Measurements from ENCODE around the gene PLCL2.
"Not testable (repeated sequence)": the region's sequence is repeated elsewhere in the genome, so short reads cannot be mapped to it uniquely, and the experiment has no call there.

Gene PLCL2

DNA sequence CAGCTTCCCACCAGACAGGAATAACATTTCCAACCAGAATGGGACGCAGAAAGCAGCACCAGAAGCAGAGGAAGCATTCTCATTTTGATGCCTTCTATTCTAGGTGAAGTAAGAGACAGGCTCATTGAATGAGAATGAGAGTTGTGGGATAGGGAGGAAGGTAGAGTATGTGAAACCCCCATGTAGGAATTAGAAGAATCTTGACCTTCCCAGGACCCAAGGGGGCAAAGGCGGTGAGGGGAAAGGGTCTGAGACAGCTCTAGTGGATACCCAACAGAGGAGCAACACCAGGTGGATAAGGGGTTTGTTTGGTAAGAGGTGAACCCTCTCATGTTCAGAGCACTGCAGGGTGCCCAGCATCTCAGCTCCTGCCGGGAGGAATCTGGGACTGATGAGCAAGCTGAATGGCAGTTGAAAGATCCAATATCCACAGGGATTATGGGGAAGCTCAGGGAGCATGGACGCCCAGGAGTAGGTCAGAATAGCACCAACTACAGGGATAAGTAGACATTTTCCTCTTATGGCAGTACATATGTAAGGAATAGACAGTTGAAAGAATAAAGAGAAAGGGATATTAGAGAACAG lies 77.0 kb downstream of the PLCL2 start:
- DNase-seq (ENCODE audit: low read depth): no peak

DNA sequence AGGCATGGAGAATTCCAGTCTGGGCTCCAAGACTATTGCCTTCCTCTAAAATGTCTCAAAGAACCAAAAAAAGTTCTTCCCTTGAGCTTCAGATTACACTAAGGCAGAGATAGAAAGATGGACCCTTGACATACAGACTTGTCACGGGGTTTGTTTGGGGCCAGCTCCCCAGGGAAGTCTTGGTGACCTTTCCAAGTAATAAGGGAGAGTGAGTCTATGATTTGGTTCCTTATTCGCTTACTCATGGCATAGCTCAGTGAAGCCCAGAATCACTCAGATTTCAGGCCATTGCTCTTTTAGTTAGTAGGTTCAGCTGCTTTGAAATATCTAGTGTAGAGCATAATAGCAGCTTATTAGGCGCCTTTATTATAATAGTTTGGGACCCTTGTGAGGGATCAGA lies 90.3 kb downstream of the PLCL2 start:
- DNase-seq (ENCODE audit: low read depth): no peak

DNA sequence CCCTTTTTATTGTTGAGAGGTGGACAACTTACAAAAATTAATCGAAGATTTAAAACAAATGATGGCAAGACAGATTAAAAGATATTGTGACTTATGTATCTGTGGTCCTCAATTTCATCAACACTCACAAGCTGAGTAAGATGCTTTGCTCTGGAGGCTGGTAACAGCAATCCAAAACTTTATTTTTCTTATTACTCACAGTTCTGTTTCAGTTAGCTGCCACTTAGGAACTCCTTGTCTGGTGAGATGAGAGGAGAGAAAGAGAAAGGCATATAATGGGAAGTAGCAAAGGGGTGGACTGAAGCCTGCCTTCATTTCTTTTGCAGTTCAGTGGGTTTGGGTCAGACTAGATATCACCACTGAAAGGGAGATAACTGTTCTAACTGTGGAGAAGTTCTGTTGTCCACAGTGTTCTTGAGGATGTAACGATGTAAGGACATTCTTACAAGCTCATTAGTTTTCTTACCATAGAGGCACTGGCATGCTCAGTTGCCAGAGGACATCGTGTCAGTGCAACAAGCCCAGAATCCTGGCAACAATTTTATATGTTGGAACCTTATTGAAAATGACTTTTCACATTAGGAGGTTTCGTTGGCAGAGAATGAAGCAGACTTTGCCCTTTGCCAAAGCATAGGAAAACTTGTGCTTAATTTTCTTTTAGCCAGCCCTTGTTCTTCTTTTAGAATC lies 93.6 kb downstream of the PLCL2 start:
- no peak for DNase-seq (ENCODE audit: low read depth)

DNA sequence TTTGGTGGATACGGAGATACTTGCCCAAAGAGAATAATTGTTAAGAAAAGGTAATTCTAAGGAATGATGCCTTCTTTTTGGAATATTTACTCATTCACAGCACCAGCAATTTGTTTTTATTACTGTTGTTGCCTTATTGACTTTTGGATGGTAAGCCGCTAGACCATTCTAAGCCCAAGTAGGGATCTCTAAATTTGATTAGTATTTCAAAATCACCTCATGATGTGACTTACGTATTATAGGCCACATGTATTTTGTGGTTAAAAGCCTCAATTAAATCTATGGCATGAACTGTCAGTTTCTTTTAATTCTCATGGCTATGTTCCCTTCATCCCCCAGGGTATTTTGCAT lies 94.1 kb downstream of the PLCL2 start:
- DNase-seq (ENCODE audit: low read depth): no peak

DNA sequence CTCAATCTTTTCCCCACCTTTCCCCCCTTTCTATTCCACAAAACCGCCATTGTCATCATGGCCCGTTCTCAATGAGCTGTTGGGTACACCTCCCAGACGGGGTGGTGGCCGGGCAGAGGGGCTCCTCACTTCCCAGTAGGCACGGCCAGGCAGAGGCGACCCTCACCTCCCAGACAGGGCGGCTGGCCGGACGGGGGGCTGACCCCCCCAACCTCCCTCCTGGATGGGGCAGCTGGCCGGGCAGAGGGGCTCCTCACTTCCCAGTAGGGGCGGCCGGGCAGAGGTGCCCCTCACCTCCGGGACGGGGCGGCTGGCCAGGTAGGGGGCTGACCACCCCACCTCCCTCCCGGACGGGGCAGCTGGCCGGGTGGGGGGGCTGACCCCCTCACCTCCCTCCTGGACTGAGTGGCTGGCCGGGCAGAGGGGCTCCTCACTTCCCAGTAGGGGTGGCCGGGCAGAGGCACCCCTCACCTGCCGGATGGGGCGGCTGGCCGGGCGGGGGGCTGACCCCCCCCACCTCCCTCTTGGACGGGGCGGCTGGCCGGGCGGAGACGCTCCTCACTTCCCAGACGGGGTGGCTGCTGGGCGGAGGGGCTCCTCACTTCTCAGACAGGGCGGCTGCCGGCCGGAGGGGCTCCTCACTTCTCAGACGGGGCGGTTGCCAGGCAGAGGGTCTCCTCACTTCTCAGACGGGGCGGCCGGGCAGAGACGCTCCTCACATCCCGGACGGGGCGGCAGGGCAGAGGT lies 95.2 kb downstream of the PLCL2 start:
- not testable (repeated sequence) for DNase-seq (ENCODE audit: low read depth)

DNA sequence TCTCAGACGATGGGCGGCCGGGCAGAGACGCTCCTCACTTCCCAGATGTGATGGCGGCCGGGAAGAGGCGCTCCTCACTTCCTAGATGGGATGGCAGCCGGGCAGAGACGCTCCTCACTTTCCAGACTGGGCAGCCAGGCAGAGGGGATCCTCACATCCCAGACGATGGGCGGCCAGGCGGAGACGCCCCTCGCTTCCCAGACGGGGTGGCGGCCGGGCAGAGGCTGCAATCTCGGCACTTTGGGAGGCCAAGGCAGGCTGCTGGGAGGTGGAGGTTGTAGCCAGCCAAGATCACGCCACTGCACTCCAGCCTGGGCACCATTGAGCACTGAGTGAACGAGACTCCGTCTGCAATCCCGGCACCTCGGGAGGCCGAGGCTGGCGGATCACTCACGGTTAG lies 95.8 kb downstream of the PLCL2 start:
- DNase-seq (ENCODE audit: low read depth): not testable (repeated sequence)

DNA sequence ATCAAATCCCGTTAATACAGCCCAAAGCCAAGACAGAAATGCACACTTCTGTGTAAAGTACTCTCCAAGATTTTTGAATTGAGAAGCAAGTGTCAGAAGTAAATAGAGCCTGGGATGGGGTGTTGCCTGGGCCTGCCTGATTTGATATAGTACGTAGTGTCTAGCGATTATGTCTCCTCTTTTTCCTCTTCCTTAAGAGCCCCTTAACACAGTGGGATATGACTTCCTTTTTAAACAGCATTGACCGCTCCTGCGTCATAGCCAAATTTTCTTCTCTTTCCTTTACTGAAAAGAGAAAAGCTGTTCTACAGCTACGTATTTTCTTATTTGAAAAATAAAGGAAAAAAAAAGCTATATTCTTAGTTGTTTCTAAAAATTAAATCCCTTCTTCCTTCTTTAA lies 97.7 kb downstream of the PLCL2 start:
- DNase-seq (ENCODE audit: low read depth): no peak

DNA sequence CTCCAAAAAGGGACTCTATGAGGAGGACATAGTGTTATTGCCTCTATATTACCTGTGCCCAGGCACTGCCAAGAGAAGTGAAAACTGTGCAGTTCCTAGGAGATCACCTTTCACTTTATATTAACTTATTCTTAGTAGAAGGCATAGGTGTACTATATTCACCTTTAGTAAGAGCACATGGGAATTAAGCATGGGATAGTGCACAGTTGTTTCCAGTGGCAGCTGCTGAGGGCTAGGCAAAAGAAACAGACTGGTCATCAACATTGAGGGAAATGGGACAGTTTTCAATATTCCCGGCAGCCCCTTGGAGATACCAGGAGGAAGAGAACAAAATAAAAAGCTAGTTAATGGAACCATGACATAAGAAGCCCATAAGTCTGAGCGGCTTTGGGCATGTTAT lies 100.9 kb downstream of the PLCL2 start:
- no peak for DNase-seq (ENCODE audit: low read depth)

DNA sequence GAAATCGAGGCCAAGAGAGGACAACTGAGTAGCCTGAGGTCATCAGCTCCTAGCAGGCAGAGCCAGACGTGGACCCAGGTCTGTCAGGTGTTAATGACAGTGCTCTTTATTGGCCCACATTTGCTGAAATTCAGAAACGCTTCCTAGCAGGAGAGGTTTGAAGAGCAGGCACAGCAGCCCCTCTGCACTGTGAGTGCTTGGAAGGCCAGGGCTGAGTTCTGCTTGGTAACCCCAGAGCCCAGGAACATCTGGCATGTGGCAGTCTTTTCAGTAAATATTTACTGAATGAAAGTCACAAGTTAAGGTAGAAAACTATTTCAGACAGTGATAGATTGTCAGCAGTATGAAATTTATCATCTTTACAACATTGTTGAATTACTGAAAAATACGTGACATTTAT lies 102.4 kb downstream of the PLCL2 start:
- DNase-seq (ENCODE audit: low read depth): no peak

DNA sequence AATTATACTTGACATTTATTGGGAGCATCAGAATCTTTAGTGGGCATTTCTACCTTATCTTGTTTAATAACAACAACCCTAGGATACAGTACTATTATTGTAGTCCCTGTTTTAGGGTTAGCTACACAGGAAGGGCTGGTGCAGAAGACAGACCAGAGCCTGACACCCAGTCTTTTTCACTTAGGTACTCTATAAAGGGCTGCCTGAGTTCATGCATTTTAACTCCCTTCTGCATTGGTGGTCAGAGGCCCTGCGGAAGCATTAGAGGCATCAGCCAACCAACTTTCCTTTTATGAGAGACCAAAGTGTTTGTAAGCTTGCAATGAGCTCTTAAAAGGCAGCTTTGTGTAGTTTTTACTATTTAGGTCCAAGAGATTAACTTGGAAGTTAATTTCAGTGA lies 105.4 kb downstream of the PLCL2 start:
- no peak for DNase-seq (ENCODE audit: low read depth)

DNA sequence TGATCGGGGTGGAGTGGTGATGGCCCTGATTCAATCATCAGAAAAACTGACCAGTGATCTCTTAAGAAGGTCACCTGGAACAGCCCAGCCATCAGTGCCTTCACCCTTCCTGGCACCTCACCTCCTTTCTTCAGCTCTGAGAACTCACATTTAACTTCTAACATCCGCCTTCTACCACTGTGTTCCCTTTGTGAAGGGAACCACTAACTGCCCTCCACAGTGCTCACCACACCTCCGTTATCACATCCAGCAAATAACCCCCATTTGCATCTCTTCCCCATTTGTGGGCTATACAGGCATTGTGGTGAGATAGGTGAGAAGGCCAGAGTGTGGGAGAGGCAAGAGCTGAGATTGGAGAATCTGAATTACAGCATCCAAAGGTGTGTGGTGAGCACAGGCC lies 107.4 kb downstream of the PLCL2 start:
- no peak for DNase-seq (ENCODE audit: low read depth)

DNA sequence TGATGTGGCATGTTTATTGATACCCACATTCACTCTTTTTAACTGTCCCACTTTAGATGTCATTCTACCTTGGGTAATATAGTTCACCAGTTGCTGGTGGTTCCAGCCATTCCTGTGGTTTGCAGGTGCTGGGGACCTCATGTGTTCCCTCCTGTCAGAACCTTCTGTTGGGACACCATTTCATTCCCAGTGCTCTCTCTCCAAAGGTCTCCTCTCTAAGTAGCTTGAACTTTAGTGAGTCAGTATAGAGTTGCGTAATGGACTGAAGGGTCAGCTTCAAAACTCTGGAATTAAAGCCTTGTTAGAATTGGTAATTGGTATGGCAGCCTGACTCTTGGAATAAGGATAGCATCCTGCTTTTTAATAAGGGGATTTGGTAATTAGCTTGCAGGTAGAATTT lies 108.5 kb downstream of the PLCL2 start:
- peak; percentile 22 for DNase-seq (ENCODE audit: low read depth)

DNA sequence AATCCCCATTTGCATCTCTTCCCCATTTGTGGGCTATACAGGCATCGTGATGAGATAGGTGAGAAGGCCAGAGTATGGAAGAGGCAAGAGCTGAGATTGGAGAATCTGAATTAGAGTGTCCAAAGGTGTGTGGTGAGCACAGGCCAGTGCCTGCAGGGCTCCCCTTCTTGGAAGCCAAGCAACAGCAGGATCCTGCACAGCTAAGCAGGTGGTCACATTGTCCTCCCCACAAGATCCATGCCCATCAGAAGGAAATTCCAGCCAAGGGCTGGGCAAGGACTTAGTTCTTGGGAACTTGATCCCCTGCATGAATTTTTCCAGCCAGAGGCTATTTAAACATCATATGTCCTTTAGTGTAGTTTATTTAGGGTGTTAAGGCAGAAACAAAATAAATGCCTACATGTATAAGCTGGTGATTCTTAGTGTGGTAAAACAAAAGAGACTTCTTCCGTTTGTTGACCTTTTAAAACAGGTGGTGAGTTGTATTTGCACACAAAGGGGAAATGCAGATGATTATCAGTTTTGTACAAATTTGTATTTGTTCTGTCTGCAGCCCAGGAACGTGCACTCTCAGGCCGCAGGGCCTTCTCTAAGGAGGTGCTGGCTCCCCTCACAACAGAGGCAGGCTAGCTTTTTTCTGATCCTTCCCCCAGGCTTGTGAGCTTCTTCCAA lies 110.2 kb downstream of the PLCL2 start:
- DNase-seq (ENCODE audit: low read depth): no peak

DNA sequence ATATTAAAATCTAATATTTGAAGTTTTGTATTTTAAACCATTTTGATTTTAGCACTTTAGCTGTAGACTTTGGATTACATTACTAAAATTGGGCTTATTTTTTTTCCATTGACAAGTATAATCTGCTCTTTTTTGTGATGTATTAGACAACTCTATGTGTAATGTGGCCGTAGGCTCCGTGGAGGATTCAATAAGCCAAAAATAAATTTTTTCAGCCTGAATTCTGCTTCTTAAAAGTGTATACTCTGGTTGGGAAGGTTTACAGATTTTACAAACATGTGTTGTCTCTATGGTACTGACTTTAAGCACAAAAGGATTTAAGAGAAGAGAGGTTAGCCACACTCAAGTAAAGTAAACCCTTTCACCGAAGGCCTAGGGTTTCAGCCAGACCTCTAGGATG lies 110.8 kb downstream of the PLCL2 start:
- no peak for DNase-seq (ENCODE audit: low read depth)

DNA sequence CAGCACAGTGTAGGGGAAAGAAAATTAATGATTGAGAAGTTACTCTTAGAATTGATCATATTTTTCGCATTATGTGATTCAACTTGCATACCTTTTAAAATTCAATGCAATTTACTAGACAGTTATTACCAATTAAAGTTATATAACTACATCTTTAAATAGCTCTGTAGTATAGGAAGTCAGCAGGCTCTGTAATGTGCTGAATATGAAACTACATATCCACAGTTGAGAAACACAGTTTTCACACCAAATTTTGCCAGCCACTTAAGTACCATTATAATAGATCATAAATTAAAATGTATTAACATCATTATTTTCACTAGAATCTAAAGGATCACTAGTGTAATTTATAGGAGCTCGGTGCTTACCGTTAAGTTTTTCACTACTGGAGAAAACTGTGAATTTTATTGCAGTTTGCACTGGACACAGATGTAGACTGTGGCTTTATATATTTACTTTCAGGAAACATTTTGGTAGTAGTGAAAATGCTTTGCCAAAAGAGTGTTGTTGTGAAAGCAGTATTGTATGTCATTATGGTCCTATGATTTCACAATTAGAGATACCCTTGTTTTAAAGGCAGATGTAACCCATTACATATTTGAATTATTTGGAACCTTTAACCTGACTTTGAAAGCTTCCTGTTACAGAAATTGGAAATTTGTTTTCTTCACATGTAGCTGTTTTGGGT lies 113.6 kb downstream of the PLCL2 start:
- DNase-seq (ENCODE audit: low read depth): no peak

DNA sequence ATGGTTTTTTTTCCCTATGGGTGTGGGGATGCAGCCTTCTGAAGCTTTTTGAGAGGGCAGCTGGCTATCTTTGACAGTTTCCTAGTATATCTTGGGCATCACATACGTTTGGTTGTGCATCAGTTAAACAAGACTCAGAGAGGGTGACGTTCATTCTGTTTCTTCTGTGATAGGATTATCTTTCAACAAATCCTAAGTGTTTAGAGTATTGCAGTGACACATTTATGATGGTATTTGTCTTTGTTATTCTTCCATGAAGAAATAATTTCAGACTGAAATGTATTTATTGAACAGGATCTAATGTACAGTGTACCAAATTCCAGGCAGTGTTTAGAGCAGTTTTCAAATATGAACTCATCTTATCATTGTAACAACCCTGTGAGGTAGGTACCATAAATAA lies 114.4 kb downstream of the PLCL2 start:
- DNase-seq (ENCODE audit: low read depth): no peak

DNA sequence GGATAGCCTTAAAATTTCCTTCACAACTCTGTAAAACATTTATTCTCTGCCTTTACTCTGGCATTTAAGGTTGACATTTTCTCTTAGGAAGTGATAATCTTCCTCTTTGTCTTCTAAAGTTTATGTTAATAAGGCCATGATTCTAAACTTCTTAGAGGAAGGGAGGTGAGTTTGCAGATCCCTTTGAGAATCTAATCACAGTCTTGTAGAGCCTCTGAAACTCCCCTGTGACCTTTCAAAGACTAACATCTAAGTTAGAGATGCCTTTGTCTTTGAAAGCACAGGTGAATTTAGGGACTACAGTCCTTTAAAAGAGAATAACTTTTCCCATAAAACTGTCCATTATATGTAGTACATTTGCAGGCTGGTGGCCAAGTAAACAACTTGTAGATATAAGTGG lies 115.1 kb downstream of the PLCL2 start:
- no peak for DNase-seq (ENCODE audit: low read depth)

DNA sequence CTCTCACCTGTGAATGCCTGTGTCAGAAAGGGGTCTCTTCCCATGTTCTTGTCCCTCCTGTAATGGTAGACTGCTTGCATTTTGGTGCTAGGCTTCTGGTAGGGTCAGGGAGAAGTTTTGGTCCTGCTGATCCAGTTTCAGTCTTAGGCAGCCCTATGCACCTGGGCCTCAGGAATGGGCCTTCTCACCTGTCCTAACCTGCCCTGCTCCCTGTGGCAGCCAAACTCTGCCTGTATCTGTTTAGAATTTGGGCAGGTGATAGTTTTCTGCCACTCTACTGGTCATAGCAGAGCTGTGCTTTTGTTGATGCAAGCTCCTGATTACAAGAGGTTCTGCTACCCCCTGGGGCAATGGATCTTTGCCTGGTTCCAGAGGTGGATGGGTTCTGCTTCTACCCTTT lies 118.7 kb downstream of the PLCL2 start:
- no peak for DNase-seq (ENCODE audit: low read depth)

DNA sequence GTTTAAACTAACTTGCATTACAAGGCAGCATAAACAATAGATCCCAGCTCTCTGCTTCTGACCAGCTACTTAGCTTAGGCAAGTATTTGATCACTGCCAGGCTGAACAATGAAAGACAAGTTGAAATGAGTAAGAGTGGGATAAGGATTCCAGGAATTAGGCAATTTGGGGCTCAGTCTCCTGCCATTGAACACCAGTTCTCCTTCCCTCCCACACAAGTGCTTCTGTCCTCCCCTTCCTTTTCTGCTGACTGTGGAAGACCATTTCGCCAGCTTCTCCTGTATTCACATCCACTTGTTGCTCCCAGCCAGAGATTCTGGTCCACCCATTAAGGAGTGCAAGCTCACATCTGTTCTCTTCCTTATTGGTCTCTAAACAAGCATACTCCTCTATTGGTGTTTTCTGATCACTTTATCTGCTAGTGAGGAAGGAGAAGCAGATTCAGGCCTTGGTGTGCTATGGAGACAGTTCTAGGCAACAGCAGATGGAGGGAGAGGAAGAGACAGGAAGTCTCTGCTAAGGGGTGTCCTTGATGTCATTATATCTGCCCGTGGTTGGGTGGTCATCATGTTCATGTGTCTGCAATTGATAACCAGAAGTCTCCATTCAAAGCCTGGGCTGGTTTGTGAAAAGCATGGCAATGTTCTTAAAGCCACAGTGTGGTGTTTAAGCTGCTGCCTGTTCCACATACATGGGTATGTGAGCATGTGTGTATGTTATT lies 121.5 kb downstream of the PLCL2 start:
- no peak for DNase-seq (ENCODE audit: low read depth)

DNA sequence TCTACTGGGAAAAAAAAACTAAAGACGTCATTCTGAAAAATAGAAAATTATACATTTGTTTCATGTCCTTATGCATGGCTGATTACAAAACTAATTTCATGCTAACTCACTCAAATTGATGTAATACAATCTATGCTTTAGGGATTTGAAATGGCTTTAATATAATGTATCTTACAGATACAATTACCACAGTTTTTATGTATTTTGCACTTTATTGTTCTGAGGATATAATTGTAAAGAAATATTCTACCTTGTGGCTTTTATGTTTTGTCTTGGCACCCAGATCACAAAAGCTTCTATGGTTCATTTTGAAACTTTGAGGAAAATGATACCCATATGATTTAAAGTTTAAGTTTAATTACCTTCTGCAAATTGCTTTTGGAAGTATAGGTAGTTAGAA lies 122.5 kb downstream of the PLCL2 start:
- no peak for DNase-seq (ENCODE audit: low read depth)

DNA sequence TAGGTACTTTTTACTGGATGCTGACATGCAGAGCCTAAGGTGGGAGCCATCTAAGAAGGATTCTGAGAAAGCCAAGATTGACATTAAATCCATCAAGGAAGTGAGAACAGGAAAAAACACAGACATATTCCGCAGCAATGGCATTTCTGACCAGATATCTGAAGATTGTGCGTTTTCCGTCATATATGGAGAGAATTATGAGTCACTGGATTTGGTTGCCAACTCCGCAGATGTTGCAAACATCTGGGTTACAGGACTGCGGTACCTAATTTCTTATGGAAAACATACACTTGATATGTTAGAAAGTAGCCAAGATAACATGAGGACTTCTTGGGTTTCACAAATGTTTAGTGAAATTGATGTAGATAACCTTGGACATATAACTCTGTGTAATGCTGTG lies 125.1 kb downstream of the PLCL2 start:
- DNase-seq (ENCODE audit: low read depth): no peak
